Panc1 (cell line): ENCODE results near the gene ALDH3A1.

Experiments
- CTCF ChIP-seq: fragments of 450-650 bp; IDR thresholded peaks from 2 replicates; pipeline ENCODE4 v1.5.1; 2017; ENCODE audit warnings: mild to moderate bottlenecking
- POLR2AphosphoS5 ChIP-seq: IDR thresholded peaks from 2 replicates; pipeline ENCODE4 v1.6.1; 2012; ENCODE audit warnings: mild to moderate bottlenecking, low read depth, low read length, moderate library complexity

GRCh38 chr17:19705201-19705600, 42.9 kb downstream of the ALDH3A1 start:
- no peak for TF ChIP-seq CTCF
- TF ChIP-seq POLR2AphosphoS5: no peak
